Nephron progenitor cell (in vitro differentiated cells): ENCODE results near the gene KCNJ8.

Experiments
- DNase-seq: peaks from one replicate; pipeline ENCODE4 v3.0.0; 2021
- H3K27ac Mint-ChIP-seq: 2 replicates; pipeline ENCODE4 v1.8.0; 2021; ENCODE audit warnings: mild to moderate bottlenecking, moderate library complexity, mixed read lengths
- H3K27me3 Mint-ChIP-seq: 2 replicates; pipeline ENCODE4 v1.8.0; 2021; ENCODE audit warnings: mild to moderate bottlenecking, low read depth, mixed read lengths; ENCODE audit not compliant: poor library complexity
- H3K36me3 Mint-ChIP-seq: 2 replicates; pipeline ENCODE4 v1.8.0; 2021; ENCODE audit warnings: low read depth, mixed read lengths
- H3K4me1 Mint-ChIP-seq: 2 replicates; pipeline ENCODE4 v1.8.0; 2021; ENCODE audit warnings: mixed read lengths
- H3K4me3 Mint-ChIP-seq: 2 replicates; pipeline ENCODE4 v1.8.0; 2021; ENCODE audit warnings: mild to moderate bottlenecking, moderate library complexity, mixed read lengths
- H3K9me3 Mint-ChIP-seq: 2 replicates; pipeline ENCODE4 v1.8.0; 2021; ENCODE audit warnings: mild to moderate bottlenecking, moderate library complexity, mixed read lengths
- CTCF ChIP-seq: fragments of 200-600 bp; sonication (generic); IDR thresholded peaks from 2 replicates; pipeline ENCODE4 v1.5.0; 2021; ENCODE audit warnings: antibody characterized with exemption

The KCNJ8 gene

GRCh38 chr12:21775133-21775820 lies 771 bp upstream of the KCNJ8 start:
- peaks cover 8% of the 10 kb centered on the region for H3K27me3 Mint-ChIP-seq
- H3K4me1 Mint-ChIP-seq, result peaks cover 33% of the 10 kb centered on the region
- no peak for TF ChIP-seq CTCF
- no peak for DNase-seq
- no peaks in the 10 kb centered on the region for H3K9me3 Mint-ChIP-seq
- H3K36me3 Mint-ChIP-seq, result peaks cover 7% of the 10 kb centered on the region
- H3K27ac Mint-ChIP-seq, result no peak overlapping the region
- H3K4me3 Mint-ChIP-seq, result peak overlapping the region; percentile 83

- Mint-ChIP-seq H3K4me1 (peaks cover 33% of the 10 kb centered on the region), H3K27ac (no peak overlapping the region), H3K9me3 (no peaks in the 10 kb centered on the region), H3K27me3 (peaks cover 8% of the 10 kb centered on the region), H3K36me3 (peaks cover 20% of the 10 kb centered on the region), H3K4me3 (peak overlapping the region; percentile 83)
- no peak for TF ChIP-seq CTCF
- DNase-seq, result no peak
Observed at GRCh38 chr12:21773806-21774205, 700 bp downstream of the KCNJ8 start.

GRCh38 chr12:21773263-21773741 lies 1.2 kb downstream of the KCNJ8 start:
- Mint-ChIP-seq H3K9me3 (peaks cover 2% of the 10 kb centered on the region), H3K27me3 (peaks cover 8% of the 10 kb centered on the region), H3K36me3 (peaks cover 25% of the 10 kb centered on the region), H3K4me1 (peaks cover 33% of the 10 kb centered on the region), H3K4me3 (peak overlapping the region; percentile 83), H3K27ac (no peak overlapping the region)
- peak; percentile 43 for TF ChIP-seq CTCF
- peak; percentile 65 for DNase-seq

GRCh38 chr12:21771311-21771710 lies 3.2 kb downstream of the KCNJ8 start:
- no peak for DNase-seq
- Mint-ChIP-seq H3K4me1 (peaks cover 33% of the 10 kb centered on the region), H3K9me3 (peaks cover 4% of the 10 kb centered on the region), H3K27ac (no peak overlapping the region), H3K36me3 (peaks cover 44% of the 10 kb centered on the region), H3K27me3 (no peaks in the 10 kb centered on the region), H3K4me3 (no peak overlapping the region)
- TF ChIP-seq CTCF, result no peak

- DNase-seq, result no peak
- Mint-ChIP-seq H3K4me1 (peaks cover 18% of the 10 kb centered on the region), H3K4me3 (no peak overlapping the region), H3K27ac (no peak overlapping the region), H3K27me3 (no peaks in the 10 kb centered on the region), H3K36me3 (peaks cover 64% of the 10 kb centered on the region), H3K9me3 (peaks cover 4% of the 10 kb centered on the region)
- TF ChIP-seq CTCF, result no peak
Observed at GRCh38 chr12:21769307-21769706, 5.2 kb downstream of the KCNJ8 start.

GRCh38 chr12:21766403-21766802 lies 8.1 kb downstream of the KCNJ8 start:
- H3K36me3 Mint-ChIP-seq, result peaks cover 65% of the 10 kb centered on the region
- H3K9me3 Mint-ChIP-seq, result peaks cover 4% of the 10 kb centered on the region
- no peak overlapping the region for H3K27ac Mint-ChIP-seq
- H3K4me3 Mint-ChIP-seq, result no peak overlapping the region
- TF ChIP-seq CTCF, result no peak
- H3K27me3 Mint-ChIP-seq, result peaks cover 3% of the 10 kb centered on the region
- peaks cover 8% of the 10 kb centered on the region for H3K4me1 Mint-ChIP-seq
- DNase-seq, result no peak
